Testis (tissue), 3 donors: ENCODE results near the gene SMARCD1. TPM values are rescaled to one million over a fixed set of nuclear protein-coding genes. Genes with fewer than 3 reads are reported as not detected.

Experiments
- DNase-seq: peaks from one replicate; pipeline ENCODE4 v3.0.0-alpha.2; 2019
- H3K27ac ChIP-seq, 2 donors: fragments of 200-600 bp; sonication (generic); one replicate each; pipeline ENCODE4 v1.5.1; 2019
- H3K27me3 ChIP-seq: fragments of 200-600 bp; sonication (generic); one replicate; pipeline ENCODE4 v1.5.1; 2019
- H3K36me3 ChIP-seq: fragments of 200-600 bp; sonication (generic); one replicate; pipeline ENCODE4 v1.5.1; 2017; ENCODE audit warnings: low read depth; ENCODE audit errors: missing control alignments
- H3K4me1 ChIP-seq: fragments of 200-600 bp; sonication (generic); one replicate; pipeline ENCODE4 v1.5.1; 2019
- H3K4me3 ChIP-seq, 2 donors: fragments of 200-600 bp; sonication (generic); one replicate each; pipeline ENCODE4 v1.5.1; 2017 to 2019
- H3K9me3 ChIP-seq: fragments of 200-600 bp; sonication (generic); one replicate; pipeline ENCODE4 v1.5.1; 2017
- CTCF ChIP-seq, 3 experiments: fragments of 450-650 bp in 2 of 3; fragments of 200-600 bp in 1 of 3; sonication (generic) in 1 of 3; IDR thresholded peaks; one replicate each; pipeline ENCODE4 v1.5.1; 2016 to 2019; ENCODE audit warnings: antibody characterized with exemption in 3 of 3, mild to moderate bottlenecking in 2 of 3, moderate library complexity in 1 of 3
- POLR2A ChIP-seq: fragments of 450-650 bp; IDR thresholded peaks from one replicate; pipeline ENCODE4 v1.6.1; 2017; ENCODE audit warnings: antibody characterized with exemption, mild to moderate bottlenecking, moderate library complexity
- WGBS, 2 donors: methylation state at CpG; one replicate each; pipeline ENCODE4 v1.1.5; 2018; 5-methylcytosine and 5-hydroxymethylcytosine counted together
- intact Hi-C: fragments of 100-400 bp; cut with DNase I; formaldehyde crosslinking; loops from one replicate; pipeline ENCODE4 v1.15.1; 2023; ENCODE audit warnings: low total_unique reads
- polyA plus RNA-seq: library from polyadenylated mRNA; stranded (reverse); fragments of 350-450 nt; fragmentation: Illumina TruSeq; extraction: RNeasy Lipid Tissue Mini Kit (QIAGEN cat#74804); gene quantifications from one replicate; pipeline ENCODE4 v1.2.3, GENCODE V29; 2014; ENCODE audit warnings: low read depth, low replicate concordance; ENCODE audit not compliant: insufficient read depth
- total RNA-seq, 2 donors: library from RNA; depleted of rRNA; stranded (reverse); fragments of >200 nt; gene quantifications; one replicate each; pipeline ENCODE4 v1.2.3, GENCODE V29; 2016

Gene SMARCD1
- total and polyA plus RNA-seq, 3 donors from 2014 or later, result 67.3 to 99.0 (median 87.6) TPM

GRCh38 chr12:50047693-50048250 lies 37.4 kb upstream of the SMARCD1 start:
- intact Hi-C loops, result no loop called here
- DNase-seq, result no peak
- no peaks in the 10 kb centered on the region for H3K9me3 ChIP-seq
- no peaks in the 10 kb centered on the region for H3K27me3 ChIP-seq
- H3K36me3 ChIP-seq, result no peaks in the 10 kb centered on the region
- H3K4me3 ChIP-seq, result no peak overlapping the region
- H3K4me1 ChIP-seq, result peaks cover 5% of the 10 kb centered on the region
- TF ChIP-seq CTCF (IDR thresholded peaks at IDR 0.05) (no peak), POLR2A (no peak)
- WGBS, 2 donors, result 94 to 96% methylated on average over 7 of the region's 7 CpGs
- no peak overlapping the region for H3K27ac ChIP-seq

- Histone ChIP-seq H3K27ac (no peak overlapping the region), H3K9me3 (no peaks in the 10 kb centered on the region), H3K27me3 (no peaks in the 10 kb centered on the region), H3K4me3 (no peak overlapping the region), H3K4me1 (peaks cover 5% of the 10 kb centered on the region), H3K36me3 (no peaks in the 10 kb centered on the region)
- WGBS, 2 donors, result 75 to 84% methylated on average over 3 of the region's 3 CpGs
- no peak for TF ChIP-seq CTCF (IDR thresholded peaks at IDR 0.05)
- TF ChIP-seq POLR2A, result no peak
- intact Hi-C loops, result no loop called here
- DNase-seq, result no peak
Observed at GRCh38 chr12:50049254-50050118, 35.7 kb upstream of the SMARCD1 start.

GRCh38 chr12:50050119-50050385 lies 35.1 kb upstream of the SMARCD1 start:
- no peaks in the 10 kb centered on the region for H3K36me3 ChIP-seq
- no peak overlapping the region for H3K4me3 ChIP-seq
- WGBS, 2 donors, result 73 to 77% methylated on average over 3 of the region's 3 CpGs
- intact Hi-C loops, result no loop called here
- no peak overlapping the region for H3K27ac ChIP-seq
- H3K9me3 ChIP-seq, result no peaks in the 10 kb centered on the region
- H3K27me3 ChIP-seq, result no peaks in the 10 kb centered on the region
- TF ChIP-seq CTCF (IDR thresholded peaks at IDR 0.05) (no peak), POLR2A (no peak)
- H3K4me1 ChIP-seq, result peaks cover 5% of the 10 kb centered on the region
- DNase-seq, result no peak

GRCh38 chr12:50050410-50051098 lies 34.6 kb upstream of the SMARCD1 start:
- Histone ChIP-seq H3K4me3 (peak overlapping the region; percentile 31 to 37), H3K36me3 (no peaks in the 10 kb centered on the region), H3K9me3 (no peaks in the 10 kb centered on the region), H3K27me3 (no peaks in the 10 kb centered on the region), H3K4me1 (peaks cover 5% of the 10 kb centered on the region), H3K27ac (no peak overlapping the region)
- intact Hi-C loops, result no loop called here
- WGBS, 2 donors, result 6% methylated on average over 14 to 34 of the region's 37 CpGs
- DNase-seq, result peak; percentile 40
- TF ChIP-seq CTCF (IDR thresholded peaks at IDR 0.05), result no peak
- no peak for TF ChIP-seq POLR2A
